Esophagus muscularis mucosa (tissue), 4 donors: ENCODE data around the gene DPPA3.

Experiments
- EP300 ChIP-seq: sonication (generic); formaldehyde crosslinking; IDR thresholded peaks from one replicate; pipeline ENCODE4 v1.6.1; 2017; ENCODE audit warnings: antibody characterized with exemption
- POLR2A ChIP-seq: fragments of 450-650 bp; IDR thresholded peaks from one replicate; pipeline ENCODE4 v1.6.1; 2017; ENCODE audit warnings: antibody characterized with exemption, moderate library complexity, mild to moderate bottlenecking, low read depth
- POLR2AphosphoS5 ChIP-seq, 2 donors: sonication (generic); formaldehyde crosslinking; IDR thresholded peaks; one replicate each; pipeline ENCODE4 v1.6.1; 2017; ENCODE audit warnings: antibody characterized with exemption in 2 of 2
- TF ChIP-seq, protein P1 (sequence below), 3 experiments: fragments of 200-600 bp in 2 of 3; fragments of 450-650 bp in 1 of 3; sonication (generic) in 2 of 3; IDR thresholded peaks; one replicate each; pipeline ENCODE4 v1.5.1; 2017 to 2019; ENCODE audit warnings: antibody characterized with exemption in 3 of 3, mild to moderate bottlenecking in 2 of 3, moderate library complexity in 1 of 3

DNA sequence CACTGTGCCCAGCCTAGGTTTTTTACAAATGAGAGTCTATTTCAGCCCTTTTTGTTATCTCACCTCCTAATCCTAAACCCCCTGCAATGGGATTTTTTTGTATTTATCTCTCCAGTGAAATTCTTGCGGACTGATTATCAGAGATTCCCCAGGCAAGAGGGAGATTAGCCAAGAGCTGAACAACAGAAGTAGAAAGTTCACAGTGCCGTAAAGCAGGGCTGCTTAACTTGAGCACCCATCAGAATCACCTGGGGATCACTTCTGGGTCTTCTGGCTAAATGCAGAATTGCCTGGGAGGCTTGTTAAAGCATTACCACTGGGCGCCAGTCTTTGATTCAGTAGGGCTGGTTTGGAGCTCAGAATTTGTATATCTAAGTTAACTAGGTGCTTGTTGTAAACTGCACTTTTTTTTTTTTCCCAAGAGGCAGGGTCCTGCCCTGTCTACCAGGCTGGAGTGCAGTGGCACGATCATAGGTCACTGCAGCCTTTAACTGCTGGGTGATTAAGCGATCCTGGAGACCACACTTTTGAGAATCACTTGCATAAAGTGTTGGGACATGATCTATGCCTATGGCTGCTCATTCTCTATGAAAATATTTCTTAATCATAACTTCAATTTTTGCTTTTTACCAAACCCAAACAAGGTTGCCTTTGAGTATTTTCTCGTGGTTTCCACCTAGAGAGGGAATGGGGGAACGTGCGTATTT is 1.1 kb upstream of the DPPA3 start:
- TF ChIP-seq, protein P1, sequence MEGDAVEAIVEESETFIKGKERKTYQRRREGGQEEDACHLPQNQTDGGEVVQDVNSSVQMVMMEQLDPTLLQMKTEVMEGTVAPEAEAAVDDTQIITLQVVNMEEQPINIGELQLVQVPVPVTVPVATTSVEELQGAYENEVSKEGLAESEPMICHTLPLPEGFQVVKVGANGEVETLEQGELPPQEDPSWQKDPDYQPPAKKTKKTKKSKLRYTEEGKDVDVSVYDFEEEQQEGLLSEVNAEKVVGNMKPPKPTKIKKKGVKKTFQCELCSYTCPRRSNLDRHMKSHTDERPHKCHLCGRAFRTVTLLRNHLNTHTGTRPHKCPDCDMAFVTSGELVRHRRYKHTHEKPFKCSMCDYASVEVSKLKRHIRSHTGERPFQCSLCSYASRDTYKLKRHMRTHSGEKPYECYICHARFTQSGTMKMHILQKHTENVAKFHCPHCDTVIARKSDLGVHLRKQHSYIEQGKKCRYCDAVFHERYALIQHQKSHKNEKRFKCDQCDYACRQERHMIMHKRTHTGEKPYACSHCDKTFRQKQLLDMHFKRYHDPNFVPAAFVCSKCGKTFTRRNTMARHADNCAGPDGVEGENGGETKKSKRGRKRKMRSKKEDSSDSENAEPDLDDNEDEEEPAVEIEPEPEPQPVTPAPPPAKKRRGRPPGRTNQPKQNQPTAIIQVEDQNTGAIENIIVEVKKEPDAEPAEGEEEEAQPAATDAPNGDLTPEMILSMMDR (IDR thresholded peaks at IDR 0.05): no peak
- no peak for TF ChIP-seq POLR2AphosphoS5 (IDR thresholded peaks at IDR 0.05)
- TF ChIP-seq POLR2A: no peak
- TF ChIP-seq EP300: no peak
